Measurements from ENCODE around the gene KRTAP4-12. TPM values are rescaled to one million over a fixed set of nuclear protein-coding genes. Genes with fewer than 3 reads are reported as not detected.

KRTAP4-12 gene
- total RNA-seq, 1 donor from 2014 or later = not detected

GRCh38 chr17:41153856-41154255 lies 29.9 kb upstream of the KRTAP4-12 start:
- Histone ChIP-seq H3K4me1 (ENCODE audit: insufficient read depth, low read length) (no peaks in the 10 kb centered on the region), H3K9ac (ENCODE audit: low read length) (no peak overlapping the region), H3K36me3 (ENCODE audit: insufficient read depth, low read length) (no peaks in the 10 kb centered on the region), H3K4me2 (ENCODE audit: low read length) (no peak overlapping the region), H3K27me3 (ENCODE audit: insufficient read depth, low read length) (no peaks in the 10 kb centered on the region), H3K4me3 (ENCODE audit: insufficient read depth, low read depth, low read length) (no peak overlapping the region), H3K79me2 (ENCODE audit: insufficient read depth, low read length) (no peaks in the 10 kb centered on the region), H3K9me3 (ENCODE audit: insufficient read depth, low read depth, low read length) (no peaks in the 10 kb centered on the region), H2AFZ (ENCODE audit: low read depth, low read length) (no peak overlapping the region), H4K20me1 (ENCODE audit: insufficient read depth, low read length) (no peaks in the 10 kb centered on the region), H3K27ac (ENCODE audit: low read depth, low read length) (no peak overlapping the region)
- H3K27ac Mint-ChIP-seq (ENCODE audit: unreplicated experiment) = no peak overlapping the region
- no peak overlapping the region for H3K4me3 Mint-ChIP-seq (ENCODE audit: unreplicated experiment)
- no peaks in the 10 kb centered on the region for H3K9me3 Mint-ChIP-seq (ENCODE audit: unreplicated experiment)
- TF ChIP-seq EZH2 (IDR thresholded peaks at IDR 0.05; ENCODE audit: insufficient read depth, low read length) = no peak
- TF ChIP-seq, protein P1, sequence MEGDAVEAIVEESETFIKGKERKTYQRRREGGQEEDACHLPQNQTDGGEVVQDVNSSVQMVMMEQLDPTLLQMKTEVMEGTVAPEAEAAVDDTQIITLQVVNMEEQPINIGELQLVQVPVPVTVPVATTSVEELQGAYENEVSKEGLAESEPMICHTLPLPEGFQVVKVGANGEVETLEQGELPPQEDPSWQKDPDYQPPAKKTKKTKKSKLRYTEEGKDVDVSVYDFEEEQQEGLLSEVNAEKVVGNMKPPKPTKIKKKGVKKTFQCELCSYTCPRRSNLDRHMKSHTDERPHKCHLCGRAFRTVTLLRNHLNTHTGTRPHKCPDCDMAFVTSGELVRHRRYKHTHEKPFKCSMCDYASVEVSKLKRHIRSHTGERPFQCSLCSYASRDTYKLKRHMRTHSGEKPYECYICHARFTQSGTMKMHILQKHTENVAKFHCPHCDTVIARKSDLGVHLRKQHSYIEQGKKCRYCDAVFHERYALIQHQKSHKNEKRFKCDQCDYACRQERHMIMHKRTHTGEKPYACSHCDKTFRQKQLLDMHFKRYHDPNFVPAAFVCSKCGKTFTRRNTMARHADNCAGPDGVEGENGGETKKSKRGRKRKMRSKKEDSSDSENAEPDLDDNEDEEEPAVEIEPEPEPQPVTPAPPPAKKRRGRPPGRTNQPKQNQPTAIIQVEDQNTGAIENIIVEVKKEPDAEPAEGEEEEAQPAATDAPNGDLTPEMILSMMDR (IDR thresholded peaks at IDR 0.05; ENCODE audit: insufficient read depth, low read depth, low read length) = no peak
- DNase-seq (ENCODE audit: low read depth) (no peak), FAIRE-seq (no peak)
- peaks cover 5% of the 10 kb centered on the region for H3K27me3 Mint-ChIP-seq (ENCODE audit: low read depth, unreplicated experiment)
- H3K36me3 Mint-ChIP-seq (ENCODE audit: low read depth, unreplicated experiment) = no peaks in the 10 kb centered on the region
- no peaks in the 10 kb centered on the region for H3K4me1 Mint-ChIP-seq (ENCODE audit: low read depth, unreplicated experiment)

DNA sequence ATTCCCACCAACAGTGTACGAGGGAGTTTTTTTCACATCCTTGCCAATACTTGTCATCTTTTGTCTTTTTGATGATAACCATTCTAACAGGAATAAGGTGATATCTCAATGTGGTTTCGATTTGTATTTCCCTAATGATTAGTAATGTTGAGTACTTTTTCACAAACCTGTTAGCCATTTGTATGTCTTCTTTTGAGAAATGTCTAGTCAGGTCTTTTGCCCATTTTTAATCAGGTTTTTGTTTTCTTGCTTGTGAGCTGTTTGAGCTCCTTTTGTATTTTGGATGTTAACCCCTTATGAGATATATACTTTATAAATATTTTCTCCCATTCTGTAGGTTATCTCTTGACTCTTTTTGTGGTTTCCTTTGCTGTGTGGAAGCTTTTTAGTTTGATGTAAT lies 27.5 kb upstream of the KRTAP4-12 start:
- Mint-ChIP-seq H3K27ac (ENCODE audit: unreplicated experiment) (no peak overlapping the region), H3K4me3 (ENCODE audit: unreplicated experiment) (no peak overlapping the region), H3K9me3 (ENCODE audit: unreplicated experiment) (no peaks in the 10 kb centered on the region), H3K36me3 (ENCODE audit: low read depth, unreplicated experiment) (no peaks in the 10 kb centered on the region), H3K4me1 (ENCODE audit: low read depth, unreplicated experiment) (no peaks in the 10 kb centered on the region), H3K27me3 (ENCODE audit: low read depth, unreplicated experiment) (peaks cover 5% of the 10 kb centered on the region)
- TF ChIP-seq, protein P1 (IDR thresholded peaks at IDR 0.05; ENCODE audit: insufficient read depth, low read depth, low read length) = no peak
- TF ChIP-seq EZH2 (IDR thresholded peaks at IDR 0.05; ENCODE audit: insufficient read depth, low read length) = no peak
- no peaks in the 10 kb centered on the region for H3K27me3 ChIP-seq (ENCODE audit: insufficient read depth, low read length)
- no peak overlapping the region for H3K4me3 ChIP-seq (ENCODE audit: insufficient read depth, low read depth, low read length)
- H3K4me2 ChIP-seq (ENCODE audit: low read length) = no peak overlapping the region
- DNase-seq (ENCODE audit: low read depth) (no peak), FAIRE-seq (no peak)
- no peak overlapping the region for H3K27ac ChIP-seq (ENCODE audit: low read depth, low read length)
- no peaks in the 10 kb centered on the region for H4K20me1 ChIP-seq (ENCODE audit: insufficient read depth, low read length)
- H3K9me3 ChIP-seq (ENCODE audit: insufficient read depth, low read depth, low read length) = no peaks in the 10 kb centered on the region
- H2AFZ ChIP-seq (ENCODE audit: low read depth, low read length) = no peak overlapping the region
- H3K9ac ChIP-seq (ENCODE audit: low read length) = no peak overlapping the region
- H3K36me3 ChIP-seq (ENCODE audit: insufficient read depth, low read length) = no peaks in the 10 kb centered on the region
- H3K79me2 ChIP-seq (ENCODE audit: insufficient read depth, low read length) = no peaks in the 10 kb centered on the region
- no peaks in the 10 kb centered on the region for H3K4me1 ChIP-seq (ENCODE audit: insufficient read depth, low read length)

DNA sequence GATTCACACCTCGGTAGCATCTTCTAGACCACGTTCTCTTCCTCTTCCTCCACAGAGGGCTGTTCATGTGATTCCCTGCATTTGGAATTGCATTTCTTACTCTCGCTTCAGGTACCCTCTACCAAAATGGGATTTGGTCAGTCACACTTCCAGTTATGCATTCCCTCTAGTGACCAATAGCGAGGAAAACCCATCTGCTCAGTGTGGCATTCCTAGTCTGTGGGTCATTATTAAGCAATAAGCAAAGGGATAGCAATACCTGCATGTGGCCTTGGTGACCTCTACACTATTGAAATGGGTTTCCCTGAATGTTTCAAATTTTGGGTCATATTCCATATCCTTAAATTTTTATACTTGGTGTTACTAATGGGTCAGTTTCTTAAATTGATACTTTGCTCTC lies 26.0 kb upstream of the KRTAP4-12 start:
- H3K4me1 ChIP-seq (ENCODE audit: insufficient read depth, low read length) = no peaks in the 10 kb centered on the region
- Mint-ChIP-seq H3K9me3 (ENCODE audit: unreplicated experiment) (no peaks in the 10 kb centered on the region), H3K4me3 (ENCODE audit: unreplicated experiment) (no peak overlapping the region), H3K4me1 (ENCODE audit: low read depth, unreplicated experiment) (no peaks in the 10 kb centered on the region), H3K36me3 (ENCODE audit: low read depth, unreplicated experiment) (no peaks in the 10 kb centered on the region), H3K27ac (ENCODE audit: unreplicated experiment) (no peak overlapping the region), H3K27me3 (ENCODE audit: low read depth, unreplicated experiment) (peaks cover 5% of the 10 kb centered on the region)
- no peak for DNase-seq (ENCODE audit: low read depth)
- H3K9ac ChIP-seq (ENCODE audit: low read length) = no peak overlapping the region
- H3K27ac ChIP-seq (ENCODE audit: low read depth, low read length) = no peak overlapping the region
- no peak overlapping the region for H3K4me3 ChIP-seq (ENCODE audit: insufficient read depth, low read depth, low read length)
- no peaks in the 10 kb centered on the region for H3K27me3 ChIP-seq (ENCODE audit: insufficient read depth, low read length)
- no peaks in the 10 kb centered on the region for H4K20me1 ChIP-seq (ENCODE audit: insufficient read depth, low read length)
- H2AFZ ChIP-seq (ENCODE audit: low read depth, low read length) = no peak overlapping the region
- no peaks in the 10 kb centered on the region for H3K9me3 ChIP-seq (ENCODE audit: insufficient read depth, low read depth, low read length)
- no peaks in the 10 kb centered on the region for H3K36me3 ChIP-seq (ENCODE audit: insufficient read depth, low read length)
- H3K4me2 ChIP-seq (ENCODE audit: low read length) = no peak overlapping the region
- no peak for FAIRE-seq
- no peaks in the 10 kb centered on the region for H3K79me2 ChIP-seq (ENCODE audit: insufficient read depth, low read length)
- TF ChIP-seq, protein P1 (IDR thresholded peaks at IDR 0.05; ENCODE audit: insufficient read depth, low read depth, low read length) = no peak
- no peak for TF ChIP-seq EZH2 (IDR thresholded peaks at IDR 0.05; ENCODE audit: insufficient read depth, low read length)

Data from astrocyte (in vitro differentiated cells and primary cell).